HepG2 (cell line): Measurements from ENCODE around the gene ZDHHC24. TPM values are rescaled to one million over a fixed set of nuclear protein-coding genes. Genes with fewer than 3 reads are reported as not detected.

Source experiments
- ADNP ChIP-seq: sonication (generic); formaldehyde crosslinking; IDR thresholded peaks from 2 replicates; pipeline ENCODE4 v1.4.0; 2020; ENCODE audit warnings: missing genetic modification reagents
- CREM ChIP-seq, 2 experiments: sonication (generic) in 1 of 2; formaldehyde crosslinking in 1 of 2; IDR thresholded peaks; 2 replicates each; pipeline versions ENCODE4 v1.4.0 to v1.6.1; 2016 to 2020; ENCODE audit warnings: antibody characterized with exemption in 1 of 2, mild to moderate bottlenecking in 1 of 2, missing genetic modification reagents in 1 of 2
- EHMT2 ChIP-seq: fragments of 200-600 bp; sonication (generic); IDR thresholded peaks from 2 replicates; pipeline ENCODE4 v1.7.0; 2017; ENCODE audit warnings: antibody characterized with exemption, low read depth, low read length, borderline replicate concordance
- KDM4B ChIP-seq: sonication (generic); formaldehyde crosslinking; IDR thresholded peaks from 2 replicates; pipeline ENCODE4 v1.4.0; 2020; ENCODE audit warnings: missing genetic modification reagents
- MBD4 ChIP-seq: IDR thresholded peaks from 2 replicates; pipeline ENCODE4 v1.6.1; 2012; ENCODE audit warnings: low read length, inconsistent platforms, borderline replicate concordance
- POLR2A ChIP-seq, 2 experiments: IDR thresholded peaks; 2 replicates each; pipeline ENCODE4 v1.6.1; 2011; ENCODE audit warnings: low read depth in 2 of 2, low read length in 2 of 2, mild to moderate bottlenecking in 1 of 2, moderate library complexity in 1 of 2; ENCODE audit not compliant: insufficient read depth in 1 of 2
- RELA ChIP-seq: sonication (generic); formaldehyde crosslinking; IDR thresholded peaks from 2 replicates; pipeline ENCODE4 v1.4.0; 2020; ENCODE audit warnings: missing genetic modification reagents
- SAP130 ChIP-seq: IDR thresholded peaks from 2 replicates; pipeline ENCODE4 v1.6.1; 2016; ENCODE audit warnings: low read depth
- SCMH1 ChIP-seq: sonication (generic); formaldehyde crosslinking; IDR thresholded peaks from 2 replicates; pipeline ENCODE4 v1.9.0; 2021; ENCODE audit warnings: missing genetic modification reagents, mild to moderate bottlenecking, borderline replicate concordance
- SMC3 ChIP-seq: IDR thresholded peaks from 2 replicates; pipeline ENCODE4 v1.6.1; 2011; ENCODE audit warnings: low read length, improper control_type of control experiment
- TARDBP ChIP-seq: sonication (generic); formaldehyde crosslinking; IDR thresholded peaks from 2 replicates; pipeline ENCODE4 v1.8.0; 2022; ENCODE audit warnings: mild to moderate bottlenecking, missing genetic modification reagents
- ZNF12 ChIP-seq: sonication (generic); formaldehyde crosslinking; IDR thresholded peaks from 2 replicates; pipeline ENCODE4 v1.5.0; 2020; ENCODE audit warnings: missing genetic modification reagents
- ZNF136 ChIP-seq: sonication (generic); formaldehyde crosslinking; IDR thresholded peaks from 2 replicates; pipeline ENCODE4 v1.8.1; 2022; ENCODE audit warnings: low read depth, mild to moderate bottlenecking, moderate library complexity, missing genetic modification reagents
- ZNF230 ChIP-seq: sonication (generic); formaldehyde crosslinking; IDR thresholded peaks from 2 replicates; pipeline ENCODE4 v1.4.0; 2020; ENCODE audit warnings: mild to moderate bottlenecking, missing genetic modification reagents
- ZNF296 ChIP-seq: sonication (generic); formaldehyde crosslinking; conservative IDR thresholded peaks from 2 replicates; pipeline ENCODE4 v1.5.0; 2020; ENCODE audit warnings: mild to moderate bottlenecking, missing genetic modification reagents
- ZNF331 ChIP-seq: sonication (generic); formaldehyde crosslinking; IDR thresholded peaks from 2 replicates; pipeline ENCODE4 v1.4.0; 2020; ENCODE audit warnings: missing genetic modification reagents
- ZNF335 ChIP-seq: sonication (generic); formaldehyde crosslinking; IDR thresholded peaks from 2 replicates; pipeline ENCODE4 v1.4.0; 2020; ENCODE audit warnings: missing genetic modification reagents
- ZNF564 ChIP-seq: sonication (generic); formaldehyde crosslinking; IDR thresholded peaks from 2 replicates; pipeline ENCODE4 v1.8.1; 2023; ENCODE audit warnings: mild to moderate bottlenecking, missing genetic modification reagents
- ZNF737 ChIP-seq: sonication (generic); formaldehyde crosslinking; IDR thresholded peaks from 2 replicates; pipeline ENCODE4 v1.5.0; 2020; ENCODE audit warnings: missing genetic modification reagents, mild to moderate bottlenecking, borderline replicate concordance
- ZNF776 ChIP-seq: sonication (generic); formaldehyde crosslinking; IDR thresholded peaks from 2 replicates; pipeline ENCODE4 v1.4.0; 2020; ENCODE audit warnings: mild to moderate bottlenecking, missing genetic modification reagents
- polyA plus RNA-seq, 8 experiments: library from polyadenylated mRNA; depleted of rRNA in 3 of 8; stranded (reverse) in 7 of 8; unstranded in 1 of 8; fragments of >200 nt; fragmentation: Illumina TruSeq in 4 of 8; extraction: Trizol in 4 of 8; gene quantifications; 2 replicates each; pipeline versions ENCODE4 v1.2.1 to v1.2.3, GENCODE V29; 2011 to 2016; ENCODE audit warnings: low read depth in 4 of 8, missing spikeins in 1 of 8, mixed read lengths in 1 of 8; ENCODE audit not compliant: insufficient read depth in 1 of 8
- total RNA-seq, 5 experiments: library from RNA; depleted of rRNA; stranded (reverse); fragments of >200 nt; fragmentation: Illumina TruSeq; extraction: Trizol; gene quantifications; 2 replicates each; pipeline ENCODE4 v1.2.3, GENCODE V29; 2016; ENCODE audit warnings: low read depth in 1 of 5
- TF ChIP-seq, protein P1 (sequence below): sonication (generic); formaldehyde crosslinking; IDR thresholded peaks from 2 replicates; pipeline ENCODE4 v1.9.0; 2022; ENCODE audit warnings: missing genetic modification reagents, mild to moderate bottlenecking, borderline replicate concordance
- TF ChIP-seq, protein P2 (sequence below), 2 experiments: sonication (generic) in 1 of 2; formaldehyde crosslinking in 1 of 2; IDR thresholded peaks; 2 replicates each; pipeline versions ENCODE4 v1.4.0 to v1.6.1; 2016 to 2020; ENCODE audit warnings: borderline replicate concordance in 1 of 2, low read depth in 1 of 2, mild to moderate bottlenecking in 1 of 2, missing genetic modification reagents in 1 of 2
- TF ChIP-seq, protein P3 (sequence below): sonication (generic); formaldehyde crosslinking; IDR thresholded peaks from 2 replicates; pipeline ENCODE4 v1.5.0; 2020; ENCODE audit warnings: missing genetic modification reagents

Gene ZDHHC24
- total and polyA plus RNA-seq, 2 of the 13 experiments (the other 11 are each of a cell fraction or from before 2014, with no cell fraction given) = 4.3 TPM

DNA sequence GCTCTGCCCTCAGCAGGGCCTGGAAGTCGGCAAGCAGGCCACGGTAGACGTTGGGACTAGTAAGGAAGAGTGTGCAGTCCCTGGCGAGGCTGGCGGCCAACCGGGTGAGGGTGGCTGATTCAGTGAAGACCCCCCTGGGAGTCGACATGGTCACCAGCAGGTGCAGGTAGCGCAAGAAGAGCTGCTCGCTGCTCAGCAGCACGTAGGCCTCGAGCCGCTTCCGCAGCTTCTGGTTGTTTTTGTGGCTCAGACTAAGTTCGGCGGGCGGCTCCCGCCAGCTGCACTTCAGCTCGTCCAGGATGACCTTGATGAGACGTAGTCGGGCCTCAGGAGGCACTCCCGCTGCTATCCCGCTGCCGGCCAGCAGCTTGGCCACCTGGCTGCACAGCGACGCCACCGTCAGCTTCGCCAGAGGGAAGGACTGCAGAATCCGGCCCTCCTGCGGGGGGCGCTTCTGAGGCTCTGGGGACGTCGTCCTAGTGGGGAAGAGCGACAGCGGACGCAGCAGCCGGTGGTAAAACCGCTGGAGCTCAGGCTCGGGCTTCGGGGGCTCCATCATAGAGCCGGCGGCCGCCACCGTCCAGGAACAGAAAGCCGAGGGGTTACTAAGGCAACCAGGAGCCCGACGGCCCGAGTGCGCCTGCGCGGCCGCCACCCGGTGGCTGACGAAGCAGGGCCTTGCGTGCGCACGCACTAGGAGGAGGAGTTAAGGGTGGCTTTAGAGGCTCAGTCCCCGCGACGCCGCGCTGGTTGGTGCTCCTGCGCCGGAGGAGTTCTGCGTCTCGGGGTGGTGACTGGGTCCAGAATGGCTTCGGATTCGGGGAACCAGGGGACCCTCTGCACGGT lies 46.8 kb upstream of the ZDHHC24 start, which contains the start of the genes CCDC87 and CCS (continued):
- TF ChIP-seq MBD4 = no peak
- TF ChIP-seq, protein P1, sequence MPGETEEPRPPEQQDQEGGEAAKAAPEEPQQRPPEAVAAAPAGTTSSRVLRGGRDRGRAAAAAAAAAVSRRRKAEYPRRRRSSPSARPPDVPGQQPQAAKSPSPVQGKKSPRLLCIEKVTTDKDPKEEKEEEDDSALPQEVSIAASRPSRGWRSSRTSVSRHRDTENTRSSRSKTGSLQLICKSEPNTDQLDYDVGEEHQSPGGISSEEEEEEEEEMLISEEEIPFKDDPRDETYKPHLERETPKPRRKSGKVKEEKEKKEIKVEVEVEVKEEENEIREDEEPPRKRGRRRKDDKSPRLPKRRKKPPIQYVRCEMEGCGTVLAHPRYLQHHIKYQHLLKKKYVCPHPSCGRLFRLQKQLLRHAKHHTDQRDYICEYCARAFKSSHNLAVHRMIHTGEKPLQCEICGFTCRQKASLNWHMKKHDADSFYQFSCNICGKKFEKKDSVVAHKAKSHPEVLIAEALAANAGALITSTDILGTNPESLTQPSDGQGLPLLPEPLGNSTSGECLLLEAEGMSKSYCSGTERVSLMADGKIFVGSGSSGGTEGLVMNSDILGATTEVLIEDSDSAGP (CRISPR knock-in tag) = peak; percentile 96
- TF ChIP-seq ZNF296 (CRISPR knock-in tag) = no peak
- TF ChIP-seq SMC3 = no peak
- TF ChIP-seq ADNP = peak; percentile 65; the same call in 1 of the 2 replicates
- TF ChIP-seq ZNF230 (CRISPR knock-in tag) = peak; percentile 97
- peak; percentile 54; the same call in 1 of the 2 replicates for TF ChIP-seq CREM (IDR thresholded peaks at IDR 0.05)
- TF ChIP-seq CREM (CRISPR knock-in tag; IDR thresholded peaks at IDR 0.05) = no peak
- peak; percentile 68; the same call in 1 of the 2 replicates for TF ChIP-seq TARDBP (CRISPR knock-in tag)
- peak; percentile 13; the same call in 1 of the 2 replicates for TF ChIP-seq ZNF12 (CRISPR knock-in tag)
- no peak; the same call in 1 of the 2 replicates for TF ChIP-seq ZNF776 (CRISPR knock-in tag)
- no peak for TF ChIP-seq SCMH1 (CRISPR knock-in tag)
- peak; percentile 55 for TF ChIP-seq ZNF335 (CRISPR knock-in tag)
- no peak for TF ChIP-seq ZNF737
- 0 out of 2 replicates have a peak, but pooled peaks have one; percentile 0 for TF ChIP-seq ZNF136 (CRISPR knock-in tag)
- TF ChIP-seq RELA (CRISPR knock-in tag) = 0 out of 2 replicates have a peak, but pooled peaks have one; percentile 53
- no peak; the same call in 1 of the 2 replicates for TF ChIP-seq ZNF564 (CRISPR knock-in tag)
- TF ChIP-seq POLR2A (IDR thresholded peaks at IDR 0.05; ENCODE audit: insufficient read depth in 1 of 2, low read depth in 2 of 2, low read length in 2 of 2) = peak; percentile 89 to 99
- peak; percentile 64 for TF ChIP-seq ZNF331 (CRISPR knock-in tag)
- TF ChIP-seq, protein P2, sequence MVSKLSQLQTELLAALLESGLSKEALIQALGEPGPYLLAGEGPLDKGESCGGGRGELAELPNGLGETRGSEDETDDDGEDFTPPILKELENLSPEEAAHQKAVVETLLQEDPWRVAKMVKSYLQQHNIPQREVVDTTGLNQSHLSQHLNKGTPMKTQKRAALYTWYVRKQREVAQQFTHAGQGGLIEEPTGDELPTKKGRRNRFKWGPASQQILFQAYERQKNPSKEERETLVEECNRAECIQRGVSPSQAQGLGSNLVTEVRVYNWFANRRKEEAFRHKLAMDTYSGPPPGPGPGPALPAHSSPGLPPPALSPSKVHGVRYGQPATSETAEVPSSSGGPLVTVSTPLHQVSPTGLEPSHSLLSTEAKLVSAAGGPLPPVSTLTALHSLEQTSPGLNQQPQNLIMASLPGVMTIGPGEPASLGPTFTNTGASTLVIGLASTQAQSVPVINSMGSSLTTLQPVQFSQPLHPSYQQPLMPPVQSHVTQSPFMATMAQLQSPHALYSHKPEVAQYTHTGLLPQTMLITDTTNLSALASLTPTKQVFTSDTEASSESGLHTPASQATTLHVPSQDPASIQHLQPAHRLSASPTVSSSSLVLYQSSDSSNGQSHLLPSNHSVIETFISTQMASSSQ (IDR thresholded peaks at IDR 0.05; ENCODE audit: low read depth) = no peak
- TF ChIP-seq, protein P2 (CRISPR knock-in tag; IDR thresholded peaks at IDR 0.05; ENCODE audit: borderline replicate concordance) = peak; percentile 37; the same call in 1 of the 2 replicates
- 0 out of 2 replicates have a peak, but pooled peaks have one; percentile 50 for TF ChIP-seq KDM4B (CRISPR knock-in tag)
- TF ChIP-seq, protein P3, sequence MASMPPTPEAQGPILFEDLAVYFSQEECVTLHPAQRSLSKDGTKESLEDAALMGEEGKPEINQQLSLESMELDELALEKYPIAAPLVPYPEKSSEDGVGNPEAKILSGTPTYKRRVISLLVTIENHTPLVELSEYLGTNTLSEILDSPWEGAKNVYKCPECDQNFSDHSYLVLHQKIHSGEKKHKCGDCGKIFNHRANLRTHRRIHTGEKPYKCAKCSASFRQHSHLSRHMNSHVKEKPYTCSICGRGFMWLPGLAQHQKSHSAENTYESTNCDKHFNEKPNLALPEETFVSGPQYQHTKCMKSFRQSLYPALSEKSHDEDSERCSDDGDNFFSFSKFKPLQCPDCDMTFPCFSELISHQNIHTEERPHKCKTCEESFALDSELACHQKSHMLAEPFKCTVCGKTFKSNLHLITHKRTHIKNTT (CRISPR knock-in tag) = no peak
- no peak for TF ChIP-seq EHMT2
- peak; percentile 94 for TF ChIP-seq SAP130 (CRISPR knock-in tag)
